ENCODE results near the gene TTC39C.

GRCh38 chr18:23990474-23991410 is 23.8 kb upstream of the TTC39C start:
- TF ChIP-seq CTCF (IDR thresholded peaks at IDR 0.05; ENCODE audit: insufficient read depth, low read length) (no peak), POLR2AphosphoS5 (IDR thresholded peaks at IDR 0.05; ENCODE audit: low read depth) (no peak), REST (IDR thresholded peaks at IDR 0.05; ENCODE audit: insufficient replicate concordance, low read depth) (no peak)
